Measurements from ENCODE around the gene RPL6. TPM values are rescaled to one million over a fixed set of nuclear protein-coding genes. Genes with fewer than 3 reads are reported as not detected.
A peak's percentile ranks its signal among the peaks of the same experiment; 100 is the strongest.

Gene RPL6
- total RNA-seq, 6 experiments from 2014 or later, result 1,282 to 1,468 (median 1,387) TPM

DNA sequence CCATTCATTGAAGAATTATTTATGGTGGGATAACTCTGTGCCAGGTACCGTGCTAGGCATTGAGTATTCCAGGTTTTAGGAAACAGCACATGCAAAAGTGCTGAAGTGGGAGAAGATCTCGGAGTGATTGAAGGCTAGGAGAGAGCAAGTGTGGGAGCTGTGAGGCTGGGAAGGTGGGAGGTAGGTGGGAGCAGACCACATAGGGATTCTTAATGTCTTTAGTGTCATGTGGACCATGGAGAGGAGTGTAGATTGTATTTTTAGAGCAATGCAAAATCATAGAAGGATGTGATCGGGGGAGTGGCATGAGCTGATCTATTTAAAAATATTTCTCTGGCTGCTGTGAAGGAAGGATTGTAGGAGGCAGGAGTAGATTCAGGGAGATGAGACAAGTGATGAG is 14.7 kb upstream of the RPL6 start:
- no peak for DNase-seq
- H3K36me3 Mint-ChIP-seq (ENCODE audit: low read depth), result peaks cover 12% of the 10 kb centered on the region; the same call in 1 of the 2 replicates
- peaks cover 2% of the 10 kb centered on the region; the same call in 1 of the 2 replicates for H3K27me3 Mint-ChIP-seq (ENCODE audit: insufficient read depth)
- no peaks in the 10 kb centered on the region for H3K9me3 Mint-ChIP-seq
- H3K4me1 Mint-ChIP-seq (ENCODE audit: low read depth), result peaks cover 34% of the 10 kb centered on the region
- no peak overlapping the region for H3K4me3 Mint-ChIP-seq
- TF ChIP-seq CTCF (IDR thresholded peaks at IDR 0.05), result no peak
- peak overlapping the region; percentile 0; the same call in 1 of the 2 replicates for H3K27ac Mint-ChIP-seq

DNA sequence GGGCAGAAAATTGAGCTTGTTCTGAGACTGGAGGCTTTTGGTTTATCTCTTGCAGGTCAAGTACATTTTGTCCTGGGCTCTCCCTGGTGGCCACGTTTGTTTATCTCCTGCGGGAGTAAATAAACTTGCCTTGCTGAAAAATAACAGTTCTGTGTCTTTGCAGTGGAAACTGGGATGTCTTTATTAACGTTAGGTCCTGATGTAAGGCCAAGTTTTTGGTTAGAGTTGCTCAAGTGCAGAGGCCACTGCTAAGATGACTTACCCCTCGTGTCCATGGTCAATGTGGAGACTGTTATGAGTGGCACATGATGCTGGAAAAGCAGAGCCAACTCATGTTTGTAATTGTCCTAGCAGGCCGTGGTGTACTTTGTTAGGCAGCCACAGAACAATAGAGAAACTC is 13.1 kb upstream of the RPL6 start:
- Mint-ChIP-seq H3K27me3 (ENCODE audit: insufficient read depth) (peaks cover 2% of the 10 kb centered on the region; the same call in 1 of the 2 replicates), H3K36me3 (ENCODE audit: low read depth) (peaks cover 12% of the 10 kb centered on the region; the same call in 1 of the 2 replicates), H3K9me3 (no peaks in the 10 kb centered on the region), H3K4me1 (ENCODE audit: low read depth) (peaks cover 34% of the 10 kb centered on the region), H3K4me3 (no peak overlapping the region), H3K27ac (peak overlapping the region; percentile 5; the same call in 1 of the 2 replicates)
- TF ChIP-seq CTCF (IDR thresholded peaks at IDR 0.05), result no peak
- no peak for DNase-seq

DNA sequence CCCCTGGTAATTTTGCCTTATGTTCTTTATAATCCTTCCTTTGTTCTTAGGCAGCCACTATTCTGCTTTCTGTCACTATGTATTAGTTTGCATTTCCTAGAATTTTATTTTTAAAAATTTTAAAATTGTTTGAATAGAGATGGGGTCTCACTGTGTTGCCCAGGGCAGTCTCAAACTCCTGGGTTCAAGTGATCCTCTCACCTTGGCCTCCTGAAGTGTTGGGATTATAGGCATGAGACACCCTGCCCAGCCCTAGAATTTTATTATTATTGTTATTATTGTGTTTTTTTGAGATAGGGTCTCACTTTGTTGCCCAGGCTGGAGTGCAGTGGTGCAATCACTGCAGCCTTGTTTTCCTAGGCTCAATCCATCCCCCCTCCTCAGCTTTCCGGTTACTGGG is 12.0 kb upstream of the RPL6 start:
- Mint-ChIP-seq H3K4me1 (ENCODE audit: low read depth) (peaks cover 34% of the 10 kb centered on the region), H3K9me3 (no peaks in the 10 kb centered on the region), H3K4me3 (no peak overlapping the region), H3K27ac (no peak overlapping the region), H3K36me3 (ENCODE audit: low read depth) (peaks cover 12% of the 10 kb centered on the region; the same call in 1 of the 2 replicates), H3K27me3 (ENCODE audit: insufficient read depth) (peaks cover 2% of the 10 kb centered on the region; the same call in 1 of the 2 replicates)
- TF ChIP-seq CTCF (IDR thresholded peaks at IDR 0.05), result no peak
- DNase-seq, result no peak

- TF ChIP-seq CTCF (IDR thresholded peaks at IDR 0.05), result no peak
- peak overlapping the region; percentile 99 for H3K27ac Mint-ChIP-seq
- peaks cover 34% of the 10 kb centered on the region for H3K4me1 Mint-ChIP-seq (ENCODE audit: low read depth)
Measured at GRCh38 chr12:112420740-112421139, 11.3 kb upstream of the RPL6 start.

DNA sequence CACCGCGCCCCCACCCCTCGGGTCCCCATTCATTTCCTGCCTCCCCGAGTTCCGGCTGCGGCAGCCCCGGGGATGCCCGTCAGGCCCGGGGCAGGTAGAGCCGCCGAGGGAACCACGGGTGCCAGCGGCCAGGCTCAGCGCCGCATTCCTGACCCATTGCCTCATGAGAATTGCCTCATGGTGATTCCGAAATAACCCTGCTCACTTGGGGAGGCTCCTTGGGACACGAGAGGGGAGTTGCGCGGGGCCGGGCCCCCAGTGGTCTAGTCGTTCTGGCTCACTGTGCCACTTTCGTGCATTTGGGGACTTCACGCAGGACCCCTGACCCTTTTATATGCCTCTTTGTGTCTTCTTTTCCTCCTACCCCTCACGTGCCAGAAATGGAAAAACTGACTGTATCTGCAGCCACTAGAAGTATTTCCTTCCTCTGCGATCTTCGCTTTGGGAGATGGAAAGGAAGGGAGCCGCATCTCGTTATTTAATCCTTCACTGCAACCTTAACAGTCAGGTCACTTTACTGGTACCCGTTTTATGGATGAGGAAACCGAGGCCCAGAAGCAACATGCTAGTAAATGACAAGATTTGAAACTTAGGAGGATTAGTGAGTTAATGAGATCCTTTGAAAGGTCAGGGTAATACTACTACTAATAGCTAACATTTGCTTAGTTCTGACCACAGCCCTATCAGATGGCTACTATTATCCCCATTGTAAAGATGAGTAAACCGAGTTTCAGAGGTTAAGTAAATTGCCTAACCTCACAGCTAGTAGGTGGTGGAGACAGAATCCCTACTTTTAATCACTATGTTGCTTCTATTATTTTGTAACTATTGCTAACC is 10.1 kb upstream of the RPL6 start:
- H3K27me3 Mint-ChIP-seq (ENCODE audit: insufficient read depth), result peaks cover 2% of the 10 kb centered on the region; the same call in 1 of the 2 replicates
- peak overlapping the region; percentile 98 for H3K4me3 Mint-ChIP-seq
- peak overlapping the region; percentile 99 for H3K27ac Mint-ChIP-seq
- no peaks in the 10 kb centered on the region for H3K9me3 Mint-ChIP-seq
- H3K36me3 Mint-ChIP-seq (ENCODE audit: low read depth), result peaks cover 12% of the 10 kb centered on the region; the same call in 1 of the 2 replicates
- peaks cover 34% of the 10 kb centered on the region for H3K4me1 Mint-ChIP-seq (ENCODE audit: low read depth)
- peak; percentile 57; the same call in 1 of the 2 replicates for TF ChIP-seq CTCF (IDR thresholded peaks at IDR 0.05)
- DNase-seq, result peak; percentile 80

More at GRCh38 chr12:112420740-112421139, 11.3 kb upstream of the RPL6 start:
- H3K4me3 Mint-ChIP-seq, result peak overlapping the region; percentile 98
- H3K9me3 Mint-ChIP-seq, result no peaks in the 10 kb centered on the region
- peaks cover 2% of the 10 kb centered on the region; the same call in 1 of the 2 replicates for H3K27me3 Mint-ChIP-seq (ENCODE audit: insufficient read depth)
- no peak for DNase-seq
- H3K36me3 Mint-ChIP-seq (ENCODE audit: low read depth), result peaks cover 12% of the 10 kb centered on the region; the same call in 1 of the 2 replicates

Data from HFFc6 (cell line).